HCT116 (cell line): ENCODE results near the gene GNB1L.

ENCODE experiments used
- REST ChIP-seq: IDR thresholded peaks from 2 replicates; pipeline ENCODE4 v1.6.1; 2012; ENCODE audit warnings: low read depth
- TF ChIP-seq, protein P1 (sequence below): IDR thresholded peaks from 2 replicates; pipeline ENCODE4 v1.6.1; 2011; ENCODE audit warnings: mild to moderate bottlenecking, low read length, moderate library complexity; ENCODE audit not compliant: insufficient replicate concordance; ENCODE audit errors: extremely low read depth
- TF ChIP-seq, protein P2 (sequence below), 3 experiments: fragments of 200-600 bp in 1 of 3; sonication (generic) in 1 of 3; IDR thresholded peaks in 2 of 3; conservative IDR thresholded peaks in 1 of 3; 2 replicates each; pipeline ENCODE4 v1.5.1; 2012 to 2017; ENCODE audit warnings: low read depth in 2 of 3, low read length in 2 of 3, antibody characterized with exemption in 1 of 3, borderline replicate concordance in 1 of 3, control low read depth in 1 of 3, mild to moderate bottlenecking in 1 of 3, mixed read lengths in 1 of 3, mixed run types in 1 of 3, moderate library complexity in 1 of 3; ENCODE audit not compliant: insufficient read depth in 1 of 3

DNA sequence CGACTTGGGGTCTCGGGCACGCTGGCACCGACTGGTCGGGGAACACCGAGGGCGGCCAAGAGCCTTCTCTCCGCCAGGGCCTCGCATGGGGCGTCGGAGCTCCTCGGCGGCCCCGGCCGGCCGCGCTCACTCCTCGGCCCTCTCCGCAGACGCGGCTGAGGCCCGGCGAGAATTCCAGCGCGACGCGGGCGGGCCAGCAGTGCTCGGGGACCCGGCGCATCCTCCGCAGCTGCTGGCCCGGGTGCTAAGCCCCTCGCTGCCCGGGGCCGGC is 88.5 kb downstream of the GNB1L start:
- TF ChIP-seq, protein P1, sequence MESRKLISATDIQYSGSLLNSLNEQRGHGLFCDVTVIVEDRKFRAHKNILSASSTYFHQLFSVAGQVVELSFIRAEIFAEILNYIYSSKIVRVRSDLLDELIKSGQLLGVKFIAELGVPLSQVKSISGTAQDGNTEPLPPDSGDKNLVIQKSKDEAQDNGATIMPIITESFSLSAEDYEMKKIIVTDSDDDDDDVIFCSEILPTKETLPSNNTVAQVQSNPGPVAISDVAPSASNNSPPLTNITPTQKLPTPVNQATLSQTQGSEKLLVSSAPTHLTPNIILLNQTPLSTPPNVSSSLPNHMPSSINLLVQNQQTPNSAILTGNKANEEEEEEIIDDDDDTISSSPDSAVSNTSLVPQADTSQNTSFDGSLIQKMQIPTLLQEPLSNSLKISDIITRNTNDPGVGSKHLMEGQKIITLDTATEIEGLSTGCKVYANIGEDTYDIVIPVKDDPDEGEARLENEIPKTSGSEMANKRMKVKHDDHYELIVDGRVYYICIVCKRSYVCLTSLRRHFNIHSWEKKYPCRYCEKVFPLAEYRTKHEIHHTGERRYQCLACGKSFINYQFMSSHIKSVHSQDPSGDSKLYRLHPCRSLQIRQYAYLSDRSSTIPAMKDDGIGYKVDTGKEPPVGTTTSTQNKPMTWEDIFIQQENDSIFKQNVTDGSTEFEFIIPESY: no peak
- TF ChIP-seq REST: no peak
- TF ChIP-seq, protein P2, sequence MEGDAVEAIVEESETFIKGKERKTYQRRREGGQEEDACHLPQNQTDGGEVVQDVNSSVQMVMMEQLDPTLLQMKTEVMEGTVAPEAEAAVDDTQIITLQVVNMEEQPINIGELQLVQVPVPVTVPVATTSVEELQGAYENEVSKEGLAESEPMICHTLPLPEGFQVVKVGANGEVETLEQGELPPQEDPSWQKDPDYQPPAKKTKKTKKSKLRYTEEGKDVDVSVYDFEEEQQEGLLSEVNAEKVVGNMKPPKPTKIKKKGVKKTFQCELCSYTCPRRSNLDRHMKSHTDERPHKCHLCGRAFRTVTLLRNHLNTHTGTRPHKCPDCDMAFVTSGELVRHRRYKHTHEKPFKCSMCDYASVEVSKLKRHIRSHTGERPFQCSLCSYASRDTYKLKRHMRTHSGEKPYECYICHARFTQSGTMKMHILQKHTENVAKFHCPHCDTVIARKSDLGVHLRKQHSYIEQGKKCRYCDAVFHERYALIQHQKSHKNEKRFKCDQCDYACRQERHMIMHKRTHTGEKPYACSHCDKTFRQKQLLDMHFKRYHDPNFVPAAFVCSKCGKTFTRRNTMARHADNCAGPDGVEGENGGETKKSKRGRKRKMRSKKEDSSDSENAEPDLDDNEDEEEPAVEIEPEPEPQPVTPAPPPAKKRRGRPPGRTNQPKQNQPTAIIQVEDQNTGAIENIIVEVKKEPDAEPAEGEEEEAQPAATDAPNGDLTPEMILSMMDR (IDR thresholded peaks at IDR 0.05 in 2 of 3, conservative IDR thresholded peaks at IDR 0.05 in 1 of 3; ENCODE audit: borderline replicate concordance in 1 of 3, insufficient read depth in 1 of 3, low read depth in 2 of 3, low read length in 2 of 3): no peak
